ENCODE measurements around the gene KPRP.

DNA sequence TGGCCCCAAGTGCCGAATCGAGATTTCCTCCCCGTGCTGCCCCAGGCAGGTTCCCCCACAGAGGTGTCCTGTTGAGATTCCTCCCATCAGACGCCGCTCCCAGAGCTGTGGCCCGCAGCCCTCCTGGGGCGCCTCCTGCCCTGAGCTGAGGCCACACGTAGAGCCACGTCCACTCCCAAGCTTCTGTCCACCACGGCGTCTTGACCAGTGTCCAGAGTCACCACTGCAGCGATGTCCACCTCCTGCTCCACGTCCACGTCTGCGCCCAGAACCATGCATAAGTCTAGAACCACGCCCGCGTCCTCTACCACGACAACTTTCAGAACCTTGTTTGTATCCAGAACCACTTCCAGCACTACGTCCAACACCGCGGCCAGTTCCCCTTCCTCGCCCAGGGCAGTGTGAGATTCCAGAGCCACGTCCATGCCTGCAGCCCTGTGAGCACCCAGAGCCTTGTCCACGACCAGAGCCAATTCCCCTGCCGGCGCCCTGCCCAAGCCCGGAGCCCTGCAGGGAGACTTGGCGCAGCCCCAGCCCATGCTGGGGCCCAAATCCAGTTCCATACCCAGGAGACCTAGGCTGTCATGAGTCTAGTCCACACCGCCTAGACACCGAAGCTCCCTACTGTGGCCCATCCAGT, 2.8 kb downstream of the KPRP start:
- TF ChIP-seq, protein P1, sequence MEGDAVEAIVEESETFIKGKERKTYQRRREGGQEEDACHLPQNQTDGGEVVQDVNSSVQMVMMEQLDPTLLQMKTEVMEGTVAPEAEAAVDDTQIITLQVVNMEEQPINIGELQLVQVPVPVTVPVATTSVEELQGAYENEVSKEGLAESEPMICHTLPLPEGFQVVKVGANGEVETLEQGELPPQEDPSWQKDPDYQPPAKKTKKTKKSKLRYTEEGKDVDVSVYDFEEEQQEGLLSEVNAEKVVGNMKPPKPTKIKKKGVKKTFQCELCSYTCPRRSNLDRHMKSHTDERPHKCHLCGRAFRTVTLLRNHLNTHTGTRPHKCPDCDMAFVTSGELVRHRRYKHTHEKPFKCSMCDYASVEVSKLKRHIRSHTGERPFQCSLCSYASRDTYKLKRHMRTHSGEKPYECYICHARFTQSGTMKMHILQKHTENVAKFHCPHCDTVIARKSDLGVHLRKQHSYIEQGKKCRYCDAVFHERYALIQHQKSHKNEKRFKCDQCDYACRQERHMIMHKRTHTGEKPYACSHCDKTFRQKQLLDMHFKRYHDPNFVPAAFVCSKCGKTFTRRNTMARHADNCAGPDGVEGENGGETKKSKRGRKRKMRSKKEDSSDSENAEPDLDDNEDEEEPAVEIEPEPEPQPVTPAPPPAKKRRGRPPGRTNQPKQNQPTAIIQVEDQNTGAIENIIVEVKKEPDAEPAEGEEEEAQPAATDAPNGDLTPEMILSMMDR (IDR thresholded peaks at IDR 0.05), result no peak
- no peak for TF ChIP-seq POLR2AphosphoS5 (IDR thresholded peaks at IDR 0.05)

Data from prostate gland (tissue), 2 donors.